Trophoblast cell (in vitro differentiated cells and primary cell): Measurements from ENCODE around the gene ZNF790.

Source experiments
- DNase-seq, 2 donors: peaks; one replicate each; pipeline ENCODE4 v3.0.0-alpha.2; 2016
- H2AFZ ChIP-seq: 2 replicates; pipeline ENCODE4 v1.6.1; 2013; ENCODE audit warnings: low read length, moderate library complexity, mild to moderate bottlenecking; ENCODE audit not compliant: insufficient read depth, poor library complexity
- H2AK5ac ChIP-seq: 2 replicates; pipeline ENCODE4 v1.6.1; 2013; ENCODE audit warnings: mild to moderate bottlenecking, low read length
- H2BK120ac ChIP-seq: 2 replicates; pipeline ENCODE4 v1.6.1; 2013; ENCODE audit warnings: low read length, mild to moderate bottlenecking, moderate library complexity; ENCODE audit not compliant: insufficient read depth, poor library complexity
- H2BK12ac ChIP-seq: 2 replicates; pipeline ENCODE4 v1.6.1; 2013; ENCODE audit warnings: mild to moderate bottlenecking, low read length, moderate library complexity
- H2BK5ac ChIP-seq: 2 replicates; pipeline ENCODE4 v1.6.1; 2013; ENCODE audit warnings: low read length, low read depth, moderate library complexity, mild to moderate bottlenecking; ENCODE audit not compliant: poor library complexity
- H3K14ac ChIP-seq: 2 replicates; pipeline ENCODE4 v1.6.1; 2013; ENCODE audit warnings: mild to moderate bottlenecking, low read length
- H3K18ac ChIP-seq: 2 replicates; pipeline ENCODE4 v1.6.1; 2013; ENCODE audit warnings: mild to moderate bottlenecking, low read length
- H3K23ac ChIP-seq: 2 replicates; pipeline ENCODE4 v1.6.1; 2013; ENCODE audit warnings: low read length
- H3K27ac ChIP-seq: 2 replicates; pipeline ENCODE4 v1.5.1; 2013; ENCODE audit warnings: low read depth, mild to moderate bottlenecking, inconsistent platforms, low read length, moderate library complexity
- H3K27me3 ChIP-seq: 2 replicates; pipeline ENCODE4 v1.6.1; 2013; ENCODE audit warnings: inconsistent platforms, mild to moderate bottlenecking, low read length, moderate library complexity; ENCODE audit not compliant: insufficient read depth
- H3K36me3 ChIP-seq, 2 experiments: 1 replicate in 1 of 2; 2 replicates in 1 of 2; pipeline ENCODE4 v1.6.1; 2013; ENCODE audit warnings: low read length in 2 of 2, mild to moderate bottlenecking in 2 of 2, moderate library complexity in 1 of 2; ENCODE audit not compliant: insufficient read depth in 2 of 2, control insufficient read depth in 1 of 2
- H3K4ac ChIP-seq: 2 replicates; pipeline ENCODE4 v1.6.1; 2013; ENCODE audit warnings: low read depth, mild to moderate bottlenecking, low read length, moderate library complexity
- H3K4me1 ChIP-seq, 2 experiments: 1 replicate in 1 of 2; 2 replicates in 1 of 2; pipeline ENCODE4 v1.6.1; 2013; ENCODE audit warnings: low read length in 2 of 2, mild to moderate bottlenecking in 2 of 2, moderate library complexity in 1 of 2; ENCODE audit not compliant: insufficient read depth in 2 of 2, control insufficient read depth in 1 of 2
- H3K4me2 ChIP-seq: 2 replicates; pipeline ENCODE4 v1.6.1; 2013; ENCODE audit warnings: inconsistent platforms, mild to moderate bottlenecking, low read length, moderate library complexity
- H3K4me3 ChIP-seq: 2 replicates; pipeline ENCODE4 v1.5.1; 2013; ENCODE audit warnings: mild to moderate bottlenecking, low read depth, low read length, inconsistent platforms
- H3K79me1 ChIP-seq: one replicate; pipeline ENCODE4 v1.6.1; 2013; ENCODE audit warnings: low read length
- H3K79me2 ChIP-seq: 2 replicates; pipeline ENCODE4 v1.6.1; 2013; ENCODE audit warnings: low read length, mild to moderate bottlenecking; ENCODE audit not compliant: control insufficient read depth, insufficient read depth, poor library complexity
- H3K9ac ChIP-seq: 2 replicates; pipeline ENCODE4 v1.6.1; 2013; ENCODE audit warnings: mild to moderate bottlenecking, low read length
- H3K9me3 ChIP-seq: 2 replicates; pipeline ENCODE4 v1.6.1; 2013; ENCODE audit warnings: low read depth, mild to moderate bottlenecking, control low read depth, inconsistent platforms, low read length; ENCODE audit not compliant: insufficient read depth
- H4K12ac ChIP-seq: 2 replicates; pipeline ENCODE4 v1.6.1; 2013; ENCODE audit warnings: low read depth, mild to moderate bottlenecking, low read length, moderate library complexity
- H4K8ac ChIP-seq: 2 replicates; pipeline ENCODE4 v1.6.1; 2013; ENCODE audit warnings: low read depth, mild to moderate bottlenecking, low read length, moderate library complexity
- H4K91ac ChIP-seq: one replicate; pipeline ENCODE4 v1.6.1; 2013; ENCODE audit warnings: low read depth, mild to moderate bottlenecking, low read length, moderate library complexity
- WGBS: extraction: QIAGEN DNeasy Blood & Tissue Kit; methylation state at CpG from one replicate; pipeline ENCODE4 v1.1.7; 2013; ENCODE audit warnings: missing lambda C conversion rate; ENCODE audit not compliant: insufficient read length, insufficient coverage; ENCODE audit errors: extremely low coverage; 5-methylcytosine and 5-hydroxymethylcytosine counted together

The ZNF790 gene

DNA sequence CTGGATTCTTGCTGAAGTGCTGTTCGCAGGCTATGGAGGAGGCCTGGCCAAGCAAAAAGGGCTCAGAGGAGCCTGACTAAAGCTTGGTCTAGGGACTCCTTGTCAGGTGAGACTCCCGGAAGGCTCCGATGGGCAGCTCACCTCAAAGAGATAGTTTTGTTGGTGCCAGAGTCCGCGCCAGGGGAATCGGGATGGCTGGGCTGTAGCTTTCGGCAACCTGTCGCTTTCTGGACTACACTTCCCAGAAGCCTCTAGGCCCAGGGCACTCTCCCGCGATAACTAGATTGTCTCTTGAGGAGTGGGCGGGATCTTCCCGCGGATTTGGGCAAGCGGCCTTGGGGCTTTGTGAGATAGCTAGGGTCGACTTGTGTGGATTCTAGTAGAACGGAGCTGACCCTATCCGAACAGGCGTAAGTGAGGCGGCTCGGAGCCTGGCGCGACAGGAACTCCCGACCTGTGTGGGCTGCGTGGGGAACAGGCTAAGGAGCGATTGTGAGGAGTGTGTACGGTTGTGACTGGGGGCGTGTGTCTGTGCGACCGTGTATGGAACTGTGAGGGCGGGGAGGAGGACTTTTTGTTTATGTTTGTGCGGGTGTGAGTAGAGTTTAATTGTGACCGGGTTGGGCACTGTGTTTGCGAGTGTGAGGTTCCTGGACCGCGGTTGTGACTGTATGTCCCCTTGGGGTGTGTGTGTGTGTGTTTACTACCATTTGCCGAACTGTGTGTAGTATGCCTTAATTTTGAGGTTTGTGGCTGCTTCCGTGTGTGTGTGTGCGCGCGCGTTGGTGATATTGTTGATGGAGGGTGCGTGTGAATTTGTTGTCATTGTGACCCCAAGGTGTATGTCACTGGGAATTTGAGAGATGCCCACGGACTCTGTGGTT is 12.6 kb upstream of the ZNF790 start, which contains the start of gene ZNF345:
ZNF345 (plus strand) TSS at position 318 of the 884 bp plus-strand sequence. CDS start 25,955 bp downstream, outside the sequence.
- DNase-seq, result peak; percentile 91 to 99
- H4K8ac ChIP-seq, result peak within 1 kb of the TSS; percentile 73
- WGBS, result no CpG with 5 or more reads among the region's 43 CpGs
- H2BK12ac ChIP-seq, result no peak within 1 kb of the TSS
- no peak within 1 kb of the TSS for H3K4ac ChIP-seq
- peak within 1 kb of the TSS; percentile 33 for H3K18ac ChIP-seq
- peak within 1 kb of the TSS; percentile 89 for H4K12ac ChIP-seq
- H3K36me3 ChIP-seq, result peaks cover 0 to 6% of the 10 kb centered on the region in 2 experiments
- peak within 1 kb of the TSS; percentile 60 for H2AFZ ChIP-seq
- peaks cover 2% of the 10 kb centered on the region for H3K9me3 ChIP-seq
- peak within 1 kb of the TSS; percentile 54 for H3K23ac ChIP-seq
- no peaks in the 10 kb centered on the region for H3K27me3 ChIP-seq
- H3K14ac ChIP-seq, result peak within 1 kb of the TSS; percentile 40
- peaks cover 9 to 11% of the 10 kb centered on the region in 2 experiments for H3K4me1 ChIP-seq
- H2AK5ac ChIP-seq, result peak within 1 kb of the TSS; percentile 60
- peak within 1 kb of the TSS; percentile 20 for H2BK5ac ChIP-seq
- peak within 1 kb of the TSS; percentile 62 for H3K27ac ChIP-seq
- H2BK120ac ChIP-seq, result peak within 1 kb of the TSS; percentile 39
- H4K91ac ChIP-seq, result peak within 1 kb of the TSS; percentile 59
- H3K9ac ChIP-seq, result peak within 1 kb of the TSS; percentile 92
- H3K4me3 ChIP-seq, result peak within 1 kb of the TSS; percentile 99
- H3K4me2 ChIP-seq, result peak within 1 kb of the TSS; percentile 84
- peaks cover 7% of the 10 kb centered on the region for H3K79me1 ChIP-seq
- H3K79me2 ChIP-seq, result peaks cover 6% of the 10 kb centered on the region

DNA sequence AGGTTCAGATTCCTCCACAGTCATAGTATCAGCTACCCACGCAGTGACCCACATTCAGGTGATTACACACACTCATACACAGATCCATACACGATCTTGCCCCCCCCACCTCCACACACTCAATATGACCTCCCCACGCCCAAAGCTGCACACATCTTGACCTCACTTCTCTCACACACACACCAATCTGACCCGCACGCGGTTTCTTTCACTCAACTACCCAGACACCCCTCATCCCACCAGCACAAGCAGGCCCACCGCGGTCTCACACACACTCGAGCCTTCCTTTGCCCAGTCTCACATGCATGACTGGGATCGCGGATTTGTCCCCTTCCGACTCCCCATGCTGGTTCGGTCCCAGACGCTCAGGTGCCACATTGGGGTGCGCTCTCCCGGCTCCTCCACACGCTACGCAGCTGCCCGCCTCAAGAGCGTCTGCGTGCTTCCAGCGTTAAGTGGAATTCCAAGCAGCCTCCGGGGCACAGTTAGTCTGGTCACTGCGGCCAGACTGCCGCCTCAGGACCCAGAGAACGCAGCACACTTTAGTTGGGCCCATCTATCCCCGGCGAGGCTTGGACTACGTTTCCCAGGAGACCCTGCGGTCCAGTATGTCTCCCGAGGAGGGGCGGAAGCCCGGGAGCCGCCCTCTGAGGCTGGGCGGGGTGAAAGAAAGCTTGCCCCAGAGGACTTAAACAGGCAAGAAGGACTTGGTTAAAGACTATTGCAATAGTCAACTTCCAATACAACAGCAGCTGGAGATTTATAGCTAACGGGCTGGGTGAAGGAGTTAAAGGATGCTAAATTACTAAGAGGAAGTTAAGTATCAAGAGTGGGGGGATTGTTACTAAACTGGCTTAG is 11.7 kb upstream of the ZNF790 start:
- peak overlapping the region; percentile 73 for H4K8ac ChIP-seq
- H4K12ac ChIP-seq, result peak overlapping the region; percentile 89
- H3K9me3 ChIP-seq, result peaks cover 2% of the 10 kb centered on the region
- H3K4me2 ChIP-seq, result peak overlapping the region; percentile 84
- peak overlapping the region; percentile 99 for H3K4me3 ChIP-seq
- WGBS, result no CpG with 5 or more reads among the region's 36 CpGs
- H3K79me2 ChIP-seq, result peaks cover 6% of the 10 kb centered on the region
- H2AK5ac ChIP-seq, result peak overlapping the region; percentile 60
- H3K18ac ChIP-seq, result peak overlapping the region; percentile 33
- no peaks in the 10 kb centered on the region for H3K27me3 ChIP-seq
- peak overlapping the region; percentile 83 for H3K9ac ChIP-seq
- H3K14ac ChIP-seq, result peak overlapping the region; percentile 40
- peaks cover 0 to 3% of the 10 kb centered on the region in 2 experiments for H3K36me3 ChIP-seq
- H3K4ac ChIP-seq, result no peak overlapping the region
- H3K23ac ChIP-seq, result peak overlapping the region; percentile 54
- H3K79me1 ChIP-seq, result peaks cover 7% of the 10 kb centered on the region
- peak overlapping the region; percentile 39 for H2BK120ac ChIP-seq
- peak overlapping the region; percentile 60 for H2AFZ ChIP-seq
- peaks cover 9 to 11% of the 10 kb centered on the region in 2 experiments for H3K4me1 ChIP-seq
- no peak overlapping the region for H2BK12ac ChIP-seq
- peak; percentile 90 to 92 for DNase-seq
- H2BK5ac ChIP-seq, result peak overlapping the region; percentile 20
- H4K91ac ChIP-seq, result peak overlapping the region; percentile 59
- H3K27ac ChIP-seq, result peak overlapping the region; percentile 62

DNA sequence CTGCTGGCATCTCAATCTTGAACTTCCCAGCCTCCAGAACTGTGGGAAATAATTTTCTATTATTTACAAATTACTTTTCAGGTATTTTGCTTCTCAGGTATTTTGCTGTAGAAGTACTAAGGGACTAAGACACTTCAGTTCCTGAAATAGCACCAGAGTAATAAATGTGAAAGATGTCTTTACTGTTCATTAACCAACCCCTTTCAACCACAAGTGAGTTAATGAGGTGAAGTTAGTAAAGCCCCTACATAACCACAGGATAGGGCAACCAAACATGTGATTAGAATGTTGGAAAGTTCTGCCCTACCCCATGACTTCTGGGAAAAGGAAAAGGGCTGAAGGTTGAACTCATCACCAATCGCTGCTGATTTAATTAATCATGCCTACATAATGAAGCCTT is 9.8 kb upstream of the ZNF790 start:
- Histone ChIP-seq H2BK5ac (no peak overlapping the region), H3K9ac (no peak overlapping the region), H3K23ac (no peak overlapping the region), H2BK120ac (no peak overlapping the region), H4K8ac (no peak overlapping the region), H3K79me2 (peaks cover 6% of the 10 kb centered on the region), H3K14ac (no peak overlapping the region), H3K4me3 (no peak overlapping the region), H3K4ac (no peak overlapping the region), H3K18ac (no peak overlapping the region), H2AFZ (no peak overlapping the region), H3K4me1 (peaks cover 9 to 11% of the 10 kb centered on the region in 2 experiments), H3K4me2 (no peak overlapping the region), H3K27ac (no peak overlapping the region), H2AK5ac (no peak overlapping the region), H4K12ac (no peak overlapping the region), H2BK12ac (no peak overlapping the region), H4K91ac (no peak overlapping the region), H3K27me3 (no peaks in the 10 kb centered on the region), H3K36me3 (peaks cover 0 to 3% of the 10 kb centered on the region in 2 experiments), H3K79me1 (peaks cover 7% of the 10 kb centered on the region), H3K9me3 (peaks cover 2% of the 10 kb centered on the region)
- WGBS, result no CpG with 5 or more reads among the region's 1 CpG
- no peak for DNase-seq

DNA sequence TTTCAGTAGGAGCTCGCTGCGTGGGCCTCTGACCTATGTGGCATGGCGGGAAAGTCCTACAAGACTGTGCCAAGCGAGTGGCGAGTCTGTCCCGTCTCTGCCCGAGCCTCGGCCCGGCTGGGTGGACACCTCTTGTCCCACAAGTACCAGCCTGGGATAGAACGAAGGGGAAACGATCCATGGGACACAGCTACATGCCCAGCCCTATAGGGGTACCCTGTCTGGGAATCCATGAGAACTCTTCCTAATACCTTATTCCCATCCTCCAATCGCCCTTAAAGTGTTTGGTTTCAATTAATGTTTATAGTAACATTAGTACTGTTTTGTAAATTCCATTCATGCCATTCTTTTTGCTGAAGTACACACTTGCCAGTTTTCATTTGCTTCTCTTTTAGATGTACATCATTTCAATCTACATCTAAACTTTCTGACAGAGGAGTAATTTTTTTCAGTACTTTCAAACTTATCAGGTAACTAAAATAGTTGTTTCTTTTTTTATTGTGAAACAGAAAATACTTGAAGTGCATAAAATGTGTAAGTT is 667 bp upstream of the ZNF790 start:
- WGBS, result no CpG with 5 or more reads among the region's 12 CpGs
- no peak overlapping the region for H3K14ac ChIP-seq
- H3K9ac ChIP-seq, result peak overlapping the region; percentile 2
- H3K27me3 ChIP-seq, result no peaks in the 10 kb centered on the region
- peaks cover 8% of the 10 kb centered on the region for H3K79me1 ChIP-seq
- no peak overlapping the region for H2BK120ac ChIP-seq
- no peak for DNase-seq
- H3K4me3 ChIP-seq, result peak overlapping the region; percentile 80
- peak overlapping the region; percentile 9 for H4K12ac ChIP-seq
- H2AFZ ChIP-seq, result peak overlapping the region; percentile 83
- peak overlapping the region; percentile 47 for H3K4ac ChIP-seq
- no peak overlapping the region for H2BK12ac ChIP-seq
- peak overlapping the region; percentile 86 for H4K91ac ChIP-seq
- no peak overlapping the region for H2BK5ac ChIP-seq
- H3K18ac ChIP-seq, result no peak overlapping the region
- peak overlapping the region; percentile 70 for H3K27ac ChIP-seq
- H3K36me3 ChIP-seq, result peaks cover 0 to 2% of the 10 kb centered on the region in 2 experiments
- no peak overlapping the region for H3K23ac ChIP-seq
- peak overlapping the region; percentile 97 for H4K8ac ChIP-seq
- H3K9me3 ChIP-seq, result no peaks in the 10 kb centered on the region
- peaks cover 3 to 4% of the 10 kb centered on the region in 2 experiments for H3K4me1 ChIP-seq
- no peak overlapping the region for H2AK5ac ChIP-seq
- peaks cover 3% of the 10 kb centered on the region for H3K79me2 ChIP-seq
- H3K4me2 ChIP-seq, result peak overlapping the region; percentile 74
